Measurements from ENCODE around the gene OASL. TPM values are rescaled to one million over a fixed set of nuclear protein-coding genes. Genes with fewer than 3 reads are reported as not detected.

OASL gene
- total and polyA plus RNA-seq, 10 of the 15 experiments (the other 5 are each of a cell fraction or from before 2014, with no cell fraction given), result 2.3 to 9.1 (median 2.7) TPM

DNA sequence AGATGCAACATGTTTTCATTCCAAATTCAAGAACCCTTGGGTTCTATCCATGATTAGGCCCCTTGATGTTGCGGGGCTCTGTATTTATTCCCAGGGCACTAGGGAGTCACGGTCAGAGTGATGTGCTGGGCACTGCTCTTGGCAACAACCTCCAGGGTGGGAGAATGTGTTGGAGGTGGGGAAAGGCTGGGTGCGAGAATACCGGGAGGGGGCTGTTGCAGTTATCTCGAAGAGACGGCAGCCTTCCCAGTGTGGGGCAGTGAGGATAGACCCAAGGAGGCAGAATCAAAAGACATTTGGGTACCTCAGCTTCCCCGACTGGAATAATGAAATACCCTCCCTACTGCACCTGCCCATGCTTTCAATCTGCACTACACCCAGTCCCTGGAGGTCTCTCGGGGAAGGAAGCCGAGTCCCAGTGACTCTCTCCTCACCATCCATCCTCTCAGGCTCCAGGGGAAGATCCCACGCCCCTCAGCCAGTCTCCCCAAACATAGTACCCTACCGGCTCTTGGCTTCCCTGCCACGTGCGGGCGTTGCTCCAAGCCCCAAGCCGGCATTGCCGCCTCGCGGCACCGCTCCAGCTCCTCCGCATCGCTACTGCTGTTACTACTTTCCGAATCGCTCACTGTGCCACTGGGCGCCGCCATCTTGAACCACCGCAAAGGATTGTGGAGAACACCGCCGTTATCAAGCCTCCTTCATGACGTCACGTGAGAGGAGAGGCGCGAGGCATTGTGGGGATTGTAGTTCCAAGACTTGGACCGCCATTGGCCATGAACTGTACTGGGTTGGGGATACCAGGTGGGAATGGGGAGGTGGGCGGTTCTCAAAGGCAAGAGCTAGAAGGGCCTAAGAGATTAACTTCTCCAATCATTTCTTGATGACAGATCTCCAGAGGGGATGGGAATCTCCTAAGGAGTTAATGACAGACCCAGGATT, 22.9 kb downstream of the OASL start, which contains the start of gene C12orf43 (continued):
- TF ChIP-seq, protein P1, sequence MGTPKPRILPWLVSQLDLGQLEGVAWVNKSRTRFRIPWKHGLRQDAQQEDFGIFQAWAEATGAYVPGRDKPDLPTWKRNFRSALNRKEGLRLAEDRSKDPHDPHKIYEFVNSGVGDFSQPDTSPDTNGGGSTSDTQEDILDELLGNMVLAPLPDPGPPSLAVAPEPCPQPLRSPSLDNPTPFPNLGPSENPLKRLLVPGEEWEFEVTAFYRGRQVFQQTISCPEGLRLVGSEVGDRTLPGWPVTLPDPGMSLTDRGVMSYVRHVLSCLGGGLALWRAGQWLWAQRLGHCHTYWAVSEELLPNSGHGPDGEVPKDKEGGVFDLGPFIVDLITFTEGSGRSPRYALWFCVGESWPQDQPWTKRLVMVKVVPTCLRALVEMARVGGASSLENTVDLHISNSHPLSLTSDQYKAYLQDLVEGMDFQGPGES (IDR thresholded peaks at IDR 0.05), result no peak
- TF ChIP-seq, protein P2, sequence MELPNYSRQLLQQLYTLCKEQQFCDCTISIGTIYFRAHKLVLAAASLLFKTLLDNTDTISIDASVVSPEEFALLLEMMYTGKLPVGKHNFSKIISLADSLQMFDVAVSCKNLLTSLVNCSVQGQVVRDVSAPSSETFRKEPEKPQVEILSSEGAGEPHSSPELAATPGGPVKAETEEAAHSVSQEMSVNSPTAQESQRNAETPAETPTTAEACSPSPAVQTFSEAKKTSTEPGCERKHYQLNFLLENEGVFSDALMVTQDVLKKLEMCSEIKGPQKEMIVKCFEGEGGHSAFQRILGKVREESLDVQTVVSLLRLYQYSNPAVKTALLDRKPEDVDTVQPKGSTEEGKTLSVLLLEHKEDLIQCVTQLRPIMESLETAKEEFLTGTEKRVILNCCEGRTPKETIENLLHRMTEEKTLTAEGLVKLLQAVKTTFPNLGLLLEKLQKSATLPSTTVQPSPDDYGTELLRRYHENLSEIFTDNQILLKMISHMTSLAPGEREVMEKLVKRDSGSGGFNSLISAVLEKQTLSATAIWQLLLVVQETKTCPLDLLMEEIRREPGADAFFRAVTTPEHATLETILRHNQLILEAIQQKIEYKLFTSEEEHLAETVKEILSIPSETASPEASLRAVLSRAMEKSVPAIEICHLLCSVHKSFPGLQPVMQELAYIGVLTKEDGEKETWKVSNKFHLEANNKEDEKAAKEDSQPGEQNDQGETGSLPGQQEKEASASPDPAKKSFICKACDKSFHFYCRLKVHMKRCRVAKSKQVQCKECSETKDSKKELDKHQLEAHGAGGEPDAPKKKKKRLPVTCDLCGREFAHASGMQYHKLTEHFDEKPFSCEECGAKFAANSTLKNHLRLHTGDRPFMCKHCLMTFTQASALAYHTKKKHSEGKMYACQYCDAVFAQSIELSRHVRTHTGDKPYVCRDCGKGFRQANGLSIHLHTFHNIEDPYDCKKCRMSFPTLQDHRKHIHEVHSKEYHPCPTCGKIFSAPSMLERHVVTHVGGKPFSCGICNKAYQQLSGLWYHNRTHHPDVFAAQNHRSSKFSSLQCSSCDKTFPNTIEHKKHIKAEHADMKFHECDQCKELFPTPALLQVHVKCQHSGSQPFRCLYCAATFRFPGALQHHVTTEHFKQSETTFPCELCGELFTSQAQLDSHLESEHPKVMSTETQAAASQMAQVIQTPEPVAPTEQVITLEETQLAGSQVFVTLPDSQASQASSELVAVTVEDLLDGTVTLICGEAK (IDR thresholded peaks at IDR 0.05; ENCODE audit: borderline replicate concordance), result peak; percentile 30; the same call in 1 of the 2 replicates
- TF ChIP-seq, protein P3, sequence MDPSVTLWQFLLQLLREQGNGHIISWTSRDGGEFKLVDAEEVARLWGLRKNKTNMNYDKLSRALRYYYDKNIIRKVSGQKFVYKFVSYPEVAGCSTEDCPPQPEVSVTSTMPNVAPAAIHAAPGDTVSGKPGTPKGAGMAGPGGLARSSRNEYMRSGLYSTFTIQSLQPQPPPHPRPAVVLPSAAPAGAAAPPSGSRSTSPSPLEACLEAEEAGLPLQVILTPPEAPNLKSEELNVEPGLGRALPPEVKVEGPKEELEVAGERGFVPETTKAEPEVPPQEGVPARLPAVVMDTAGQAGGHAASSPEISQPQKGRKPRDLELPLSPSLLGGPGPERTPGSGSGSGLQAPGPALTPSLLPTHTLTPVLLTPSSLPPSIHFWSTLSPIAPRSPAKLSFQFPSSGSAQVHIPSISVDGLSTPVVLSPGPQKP (IDR thresholded peaks at IDR 0.05; ENCODE audit: low read depth, low read length), result no peak
- TF ChIP-seq STAT1 (conservative IDR thresholded peaks at IDR 0.05) (no peak), MTA3 (IDR thresholded peaks at IDR 0.05; ENCODE audit: borderline replicate concordance, low read length) (no peak), HDGF (IDR thresholded peaks at IDR 0.05) (peak; percentile 63; the same call in 1 of the 2 replicates), NFIC (IDR thresholded peaks at IDR 0.05; ENCODE audit: low read depth, low read length) (no peak), NFYB (IDR thresholded peaks at IDR 0.05; ENCODE audit: insufficient read depth, low read depth, low read length) (no peak), IKZF2 (IDR thresholded peaks at IDR 0.05) (no peak), POLR2AphosphoS2 (IDR thresholded peaks at IDR 0.05; ENCODE audit: low read depth, low read length) (no peak), NFXL1 (IDR thresholded peaks at IDR 0.05; ENCODE audit: borderline replicate concordance) (no peak), MYC (IDR thresholded peaks at IDR 0.05; ENCODE audit: insufficient read depth, insufficient read length, insufficient replicate concordance, low read length, severe bottlenecking) (no peak), SREBF1 (IDR thresholded peaks at IDR 0.05; ENCODE audit: low read length) (peak; percentile 63), SPI1 (IDR thresholded peaks at IDR 0.05; ENCODE audit: borderline replicate concordance, insufficient read depth, low read depth, low read length) (no peak), YBX1 (IDR thresholded peaks at IDR 0.05) (no peak), POLR2A (IDR thresholded peaks at IDR 0.05; ENCODE audit: low read depth, low read length) (peak; percentile 89)
- TF ChIP-seq, protein P4, sequence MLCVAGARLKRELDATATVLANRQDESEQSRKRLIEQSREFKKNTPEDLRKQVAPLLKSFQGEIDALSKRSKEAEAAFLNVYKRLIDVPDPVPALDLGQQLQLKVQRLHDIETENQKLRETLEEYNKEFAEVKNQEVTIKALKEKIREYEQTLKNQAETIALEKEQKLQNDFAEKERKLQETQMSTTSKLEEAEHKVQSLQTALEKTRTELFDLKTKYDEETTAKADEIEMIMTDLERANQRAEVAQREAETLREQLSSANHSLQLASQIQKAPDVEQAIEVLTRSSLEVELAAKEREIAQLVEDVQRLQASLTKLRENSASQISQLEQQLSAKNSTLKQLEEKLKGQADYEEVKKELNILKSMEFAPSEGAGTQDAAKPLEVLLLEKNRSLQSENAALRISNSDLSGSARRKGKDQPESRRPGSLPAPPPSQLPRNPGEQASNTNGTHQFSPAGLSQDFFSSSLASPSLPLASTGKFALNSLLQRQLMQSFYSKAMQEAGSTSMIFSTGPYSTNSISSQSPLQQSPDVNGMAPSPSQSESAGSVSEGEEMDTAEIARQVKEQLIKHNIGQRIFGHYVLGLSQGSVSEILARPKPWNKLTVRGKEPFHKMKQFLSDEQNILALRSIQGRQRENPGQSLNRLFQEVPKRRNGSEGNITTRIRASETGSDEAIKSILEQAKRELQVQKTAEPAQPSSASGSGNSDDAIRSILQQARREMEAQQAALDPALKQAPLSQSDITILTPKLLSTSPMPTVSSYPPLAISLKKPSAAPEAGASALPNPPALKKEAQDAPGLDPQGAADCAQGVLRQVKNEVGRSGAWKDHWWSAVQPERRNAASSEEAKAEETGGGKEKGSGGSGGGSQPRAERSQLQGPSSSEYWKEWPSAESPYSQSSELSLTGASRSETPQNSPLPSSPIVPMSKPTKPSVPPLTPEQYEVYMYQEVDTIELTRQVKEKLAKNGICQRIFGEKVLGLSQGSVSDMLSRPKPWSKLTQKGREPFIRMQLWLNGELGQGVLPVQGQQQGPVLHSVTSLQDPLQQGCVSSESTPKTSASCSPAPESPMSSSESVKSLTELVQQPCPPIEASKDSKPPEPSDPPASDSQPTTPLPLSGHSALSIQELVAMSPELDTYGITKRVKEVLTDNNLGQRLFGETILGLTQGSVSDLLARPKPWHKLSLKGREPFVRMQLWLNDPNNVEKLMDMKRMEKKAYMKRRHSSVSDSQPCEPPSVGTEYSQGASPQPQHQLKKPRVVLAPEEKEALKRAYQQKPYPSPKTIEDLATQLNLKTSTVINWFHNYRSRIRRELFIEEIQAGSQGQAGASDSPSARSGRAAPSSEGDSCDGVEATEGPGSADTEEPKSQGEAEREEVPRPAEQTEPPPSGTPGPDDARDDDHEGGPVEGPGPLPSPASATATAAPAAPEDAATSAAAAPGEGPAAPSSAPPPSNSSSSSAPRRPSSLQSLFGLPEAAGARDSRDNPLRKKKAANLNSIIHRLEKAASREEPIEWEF (IDR thresholded peaks at IDR 0.05; ENCODE audit: insufficient replicate concordance, low read depth, low read length), result no peak

All from GM12878 (cell line).